ENCODE measurements around the gene MLC1. TPM values are rescaled to one million over a fixed set of nuclear protein-coding genes. Genes with fewer than 3 reads are reported as not detected.

The MLC1 gene
- total RNA-seq, 1 donor from 2014 or later, result 0.50 TPM

DNA sequence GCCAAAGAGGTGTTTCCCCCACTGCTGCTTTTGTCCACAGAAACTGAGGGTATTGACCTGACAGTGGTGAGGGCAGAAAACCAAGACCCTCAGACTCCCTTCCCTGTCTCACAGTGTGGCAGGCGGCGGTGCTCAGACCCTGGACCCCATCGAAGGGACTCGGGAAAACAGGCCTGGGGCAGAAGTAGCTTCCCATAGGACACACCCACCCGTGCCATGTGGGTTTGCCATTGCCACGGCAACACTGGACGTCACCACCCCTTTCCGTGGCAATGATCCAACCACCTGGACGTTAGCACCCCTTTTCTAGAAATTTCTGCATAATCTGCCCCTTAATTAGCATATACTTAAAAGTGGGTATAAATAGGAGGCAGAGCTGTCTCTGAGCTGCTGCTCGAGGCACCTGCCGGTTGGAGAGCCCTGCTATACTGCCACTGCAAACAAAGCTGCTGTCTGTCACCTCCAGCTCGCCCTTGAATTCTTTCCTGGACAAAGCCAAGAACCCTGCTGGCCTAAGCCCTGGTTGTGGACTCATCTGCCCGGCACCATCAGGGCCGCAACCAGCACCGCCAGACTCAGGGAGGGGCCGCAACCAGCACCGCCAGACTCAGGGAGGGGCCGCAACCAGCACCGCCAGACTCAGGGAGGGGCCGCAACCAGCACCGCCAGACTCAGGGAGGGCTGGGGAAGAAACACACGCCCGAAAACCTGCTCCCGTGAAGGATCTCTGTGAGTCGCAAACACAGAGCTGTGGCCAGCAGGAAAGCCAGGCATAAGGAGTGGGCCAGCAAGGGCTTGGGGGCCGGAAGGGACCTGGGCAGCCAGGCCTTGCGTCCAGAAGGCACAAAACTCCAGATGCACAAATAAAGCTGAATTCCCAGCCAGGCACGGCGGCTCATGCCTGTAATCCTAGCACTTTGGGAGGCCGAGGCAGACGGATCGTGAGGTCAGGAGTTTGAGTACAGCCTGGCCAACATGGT lies 10.4 kb downstream of the MLC1 start:
- no peak for DNase-seq (ENCODE audit: low spot score)
- Mint-ChIP-seq H3K9me3 (ENCODE audit: low read depth) (no peaks in the 10 kb centered on the region), H3K27me3 (ENCODE audit: low read depth) (no peaks in the 10 kb centered on the region), H3K36me3 (ENCODE audit: low read depth) (no peaks in the 10 kb centered on the region), H3K4me3 (ENCODE audit: unreplicated experiment) (no peak overlapping the region), H3K4me1 (ENCODE audit: low read depth) (no peaks in the 10 kb centered on the region), H3K27ac (ENCODE audit: unreplicated experiment) (no peak overlapping the region)
- TF ChIP-seq, protein P1, sequence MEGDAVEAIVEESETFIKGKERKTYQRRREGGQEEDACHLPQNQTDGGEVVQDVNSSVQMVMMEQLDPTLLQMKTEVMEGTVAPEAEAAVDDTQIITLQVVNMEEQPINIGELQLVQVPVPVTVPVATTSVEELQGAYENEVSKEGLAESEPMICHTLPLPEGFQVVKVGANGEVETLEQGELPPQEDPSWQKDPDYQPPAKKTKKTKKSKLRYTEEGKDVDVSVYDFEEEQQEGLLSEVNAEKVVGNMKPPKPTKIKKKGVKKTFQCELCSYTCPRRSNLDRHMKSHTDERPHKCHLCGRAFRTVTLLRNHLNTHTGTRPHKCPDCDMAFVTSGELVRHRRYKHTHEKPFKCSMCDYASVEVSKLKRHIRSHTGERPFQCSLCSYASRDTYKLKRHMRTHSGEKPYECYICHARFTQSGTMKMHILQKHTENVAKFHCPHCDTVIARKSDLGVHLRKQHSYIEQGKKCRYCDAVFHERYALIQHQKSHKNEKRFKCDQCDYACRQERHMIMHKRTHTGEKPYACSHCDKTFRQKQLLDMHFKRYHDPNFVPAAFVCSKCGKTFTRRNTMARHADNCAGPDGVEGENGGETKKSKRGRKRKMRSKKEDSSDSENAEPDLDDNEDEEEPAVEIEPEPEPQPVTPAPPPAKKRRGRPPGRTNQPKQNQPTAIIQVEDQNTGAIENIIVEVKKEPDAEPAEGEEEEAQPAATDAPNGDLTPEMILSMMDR (IDR thresholded peaks at IDR 0.05), result no peak

DNA sequence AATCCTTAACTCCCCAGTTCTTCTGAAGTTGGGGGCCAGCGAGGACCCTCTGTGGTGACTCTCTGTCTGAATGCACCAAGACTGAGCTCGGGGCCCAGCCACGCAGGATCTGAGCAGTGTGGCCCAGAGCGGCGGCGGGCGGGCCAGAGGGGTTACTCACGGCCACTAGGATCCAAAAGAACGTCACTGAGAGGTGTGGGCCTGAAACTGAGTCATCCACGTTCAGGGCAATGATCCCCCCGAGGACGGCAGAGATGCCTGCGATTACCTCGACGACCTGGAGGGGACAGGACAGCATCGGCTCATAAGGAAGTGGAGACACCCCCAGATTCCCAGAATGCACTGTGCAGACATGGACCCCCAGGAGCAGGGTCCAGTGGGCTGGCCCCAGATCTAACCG lies 11.2 kb downstream of the MLC1 start:
- H3K36me3 Mint-ChIP-seq (ENCODE audit: low read depth), result no peaks in the 10 kb centered on the region
- H3K9me3 Mint-ChIP-seq (ENCODE audit: low read depth), result no peaks in the 10 kb centered on the region
- H3K27me3 Mint-ChIP-seq (ENCODE audit: low read depth), result no peaks in the 10 kb centered on the region
- H3K4me3 Mint-ChIP-seq (ENCODE audit: unreplicated experiment), result no peak overlapping the region
- TF ChIP-seq, protein P1 (IDR thresholded peaks at IDR 0.05), result no peak
- H3K4me1 Mint-ChIP-seq (ENCODE audit: low read depth), result no peaks in the 10 kb centered on the region
- H3K27ac Mint-ChIP-seq (ENCODE audit: unreplicated experiment), result no peak overlapping the region
- no peak for DNase-seq (ENCODE audit: low spot score)

DNA sequence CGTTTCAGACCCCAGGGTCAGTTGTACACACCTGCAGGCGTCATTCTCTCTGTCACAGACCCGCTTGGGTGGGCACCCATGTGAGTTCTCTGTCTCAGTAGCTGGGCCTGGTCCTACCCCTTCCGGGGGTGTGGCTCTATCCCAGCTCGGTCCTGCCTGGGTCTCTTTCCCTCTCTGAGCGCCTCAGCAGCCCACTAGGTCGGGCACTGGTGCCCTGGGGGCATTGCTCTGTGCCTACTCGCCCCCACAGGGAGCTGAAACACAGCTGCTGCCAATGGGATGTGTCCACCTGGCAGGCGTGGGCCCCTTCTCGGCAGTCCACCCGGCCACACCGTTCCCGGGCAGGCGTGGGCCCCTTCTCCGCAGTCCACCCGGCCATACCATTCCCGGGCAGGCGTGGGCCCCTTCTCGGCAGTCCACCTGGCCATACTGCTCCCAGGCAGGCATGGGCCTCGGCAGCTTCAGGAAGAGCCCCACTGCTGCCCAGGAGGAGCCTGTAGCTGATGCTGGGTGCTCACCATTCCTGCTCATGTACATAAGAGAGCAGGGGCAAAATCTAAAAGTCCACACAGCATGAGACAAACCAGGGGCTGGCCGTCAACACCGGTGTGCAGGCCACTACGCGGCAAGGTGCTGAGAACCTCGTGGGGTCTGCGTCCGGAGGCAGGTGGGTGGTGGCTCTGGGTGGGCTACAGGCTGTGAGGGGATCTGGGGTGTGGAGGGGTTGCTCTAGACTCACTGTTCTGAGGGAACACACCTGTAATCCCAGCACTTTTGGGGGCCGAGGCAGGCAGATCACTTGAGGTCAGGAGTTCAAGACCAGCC lies 12.3 kb downstream of the MLC1 start:
- H3K4me3 Mint-ChIP-seq (ENCODE audit: unreplicated experiment), result no peak overlapping the region
- H3K27ac Mint-ChIP-seq (ENCODE audit: unreplicated experiment), result no peak overlapping the region
- H3K4me1 Mint-ChIP-seq (ENCODE audit: low read depth), result no peaks in the 10 kb centered on the region
- no peaks in the 10 kb centered on the region for H3K27me3 Mint-ChIP-seq (ENCODE audit: low read depth)
- H3K36me3 Mint-ChIP-seq (ENCODE audit: low read depth), result no peaks in the 10 kb centered on the region
- TF ChIP-seq, protein P1 (IDR thresholded peaks at IDR 0.05), result no peak
- DNase-seq (ENCODE audit: low spot score), result no peak
- H3K9me3 Mint-ChIP-seq (ENCODE audit: low read depth), result no peaks in the 10 kb centered on the region

DNA sequence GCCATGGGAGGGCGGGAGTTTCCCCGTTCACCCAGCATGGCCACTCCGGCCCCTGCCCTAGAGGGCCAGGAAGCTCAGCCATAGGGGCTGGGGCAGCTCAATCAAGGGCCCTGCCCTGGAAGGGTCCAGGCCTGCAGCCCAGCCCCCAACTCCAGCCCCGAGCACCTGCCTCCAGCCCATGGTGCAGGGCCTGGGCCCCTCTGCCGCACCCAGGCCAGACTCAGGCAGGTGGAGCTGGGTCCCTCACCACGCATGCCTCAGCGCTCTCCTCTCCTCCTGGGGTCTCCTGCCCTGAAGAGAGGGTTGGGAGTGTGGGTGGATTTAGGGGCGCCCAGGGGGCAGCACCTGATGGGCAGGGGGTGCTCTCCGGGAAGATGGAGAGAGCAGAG lies 13.1 kb downstream of the MLC1 start:
- Mint-ChIP-seq H3K9me3 (ENCODE audit: low read depth) (no peaks in the 10 kb centered on the region), H3K4me3 (ENCODE audit: unreplicated experiment) (no peak overlapping the region), H3K36me3 (ENCODE audit: low read depth) (no peaks in the 10 kb centered on the region), H3K27me3 (ENCODE audit: low read depth) (peaks cover 1% of the 10 kb centered on the region), H3K4me1 (ENCODE audit: low read depth) (no peaks in the 10 kb centered on the region), H3K27ac (ENCODE audit: unreplicated experiment) (no peak overlapping the region)
- DNase-seq (ENCODE audit: low spot score), result peak; percentile 68
- TF ChIP-seq, protein P1 (IDR thresholded peaks at IDR 0.05), result no peak

Data from chondrocyte (in vitro differentiated cells).